Mesothelial cell of epicardium (in vitro differentiated cells): ENCODE data around the gene MAST4. TPM values are rescaled to one million over a fixed set of nuclear protein-coding genes. Genes with fewer than 3 reads are reported as not detected.

Source experiments
- DNase-seq, 2 experiments: peaks; one replicate each; pipeline ENCODE4 v3.0.0; 2021; ENCODE audit warnings: low spot score in 2 of 2; ENCODE audit not compliant: unreplicated experiment in 2 of 2
- H3K27ac Mint-ChIP-seq: 2 replicates; pipeline ENCODE4 v1.8.0; 2021; ENCODE audit warnings: mixed read lengths
- H3K27me3 Mint-ChIP-seq: 2 replicates; pipeline ENCODE4 v1.8.0; 2021; ENCODE audit warnings: low read depth, mixed read lengths
- H3K36me3 Mint-ChIP-seq: 2 replicates; pipeline ENCODE4 v1.8.0; 2021; ENCODE audit warnings: mixed read lengths
- H3K4me1 Mint-ChIP-seq: 2 replicates; pipeline ENCODE4 v1.8.0; 2021; ENCODE audit warnings: mixed read lengths
- H3K4me3 Mint-ChIP-seq: 2 replicates; pipeline ENCODE4 v1.8.0; 2021; ENCODE audit warnings: mild to moderate bottlenecking, moderate library complexity, mixed read lengths
- H3K9me3 Mint-ChIP-seq: 2 replicates; pipeline ENCODE4 v1.8.0; 2021; ENCODE audit warnings: mixed read lengths
- CTCF ChIP-seq: fragments of 200-600 bp; sonication (generic); IDR thresholded peaks from one replicate; pipeline ENCODE4 v1.5.0; 2021; ENCODE audit warnings: antibody characterized with exemption; ENCODE audit not compliant: unreplicated experiment
- total RNA-seq: library from RNA; stranded (reverse); gene quantifications from 3 replicates; pipeline ENCODE4 v1.2.1, GENCODE V29; 2021

MAST4 gene
- total RNA-seq, 1 donor from 2014 or later, result 29.8 TPM

GRCh38 chr5:66647146-66647856 is 51.1 kb downstream of the MAST4 start:
- no peak for TF ChIP-seq CTCF
- Mint-ChIP-seq H3K27ac (no peak overlapping the region), H3K4me3 (no peak overlapping the region), H3K36me3 (no peaks in the 10 kb centered on the region), H3K9me3 (peaks cover 11% of the 10 kb centered on the region), H3K27me3 (no peaks in the 10 kb centered on the region), H3K4me1 (peaks cover 4% of the 10 kb centered on the region)
- DNase-seq, result no peak

- no peaks in the 10 kb centered on the region for H3K36me3 Mint-ChIP-seq
- peaks cover 5% of the 10 kb centered on the region for H3K9me3 Mint-ChIP-seq
- H3K4me3 Mint-ChIP-seq, result no peak overlapping the region
- H3K27me3 Mint-ChIP-seq, result no peaks in the 10 kb centered on the region
- H3K27ac Mint-ChIP-seq, result no peak overlapping the region
- no peak for TF ChIP-seq CTCF
- no peaks in the 10 kb centered on the region for H3K4me1 Mint-ChIP-seq
- DNase-seq, result no peak
Measured at GRCh38 chr5:66652818-66653217, 56.6 kb downstream of the MAST4 start.

GRCh38 chr5:66653325-66653724 is 57.1 kb downstream of the MAST4 start:
- Mint-ChIP-seq H3K27ac (no peak overlapping the region), H3K4me3 (no peak overlapping the region), H3K36me3 (no peaks in the 10 kb centered on the region), H3K27me3 (no peaks in the 10 kb centered on the region), H3K4me1 (no peaks in the 10 kb centered on the region), H3K9me3 (peaks cover 5% of the 10 kb centered on the region)
- no peak for DNase-seq
- TF ChIP-seq CTCF, result no peak

GRCh38 chr5:66655395-66656324 is 59.5 kb downstream of the MAST4 start:
- Mint-ChIP-seq H3K36me3 (no peaks in the 10 kb centered on the region), H3K9me3 (peaks cover 3% of the 10 kb centered on the region), H3K4me1 (no peaks in the 10 kb centered on the region), H3K27ac (no peak overlapping the region), H3K4me3 (no peak overlapping the region), H3K27me3 (no peaks in the 10 kb centered on the region)
- TF ChIP-seq CTCF, result no peak
- no peak for DNase-seq

- Mint-ChIP-seq H3K4me1 (peaks cover 3% of the 10 kb centered on the region), H3K36me3 (no peaks in the 10 kb centered on the region), H3K27me3 (no peaks in the 10 kb centered on the region), H3K9me3 (peaks cover under 1% of the 10 kb centered on the region), H3K4me3 (no peak overlapping the region), H3K27ac (no peak overlapping the region)
- DNase-seq, result no peak
- TF ChIP-seq CTCF, result no peak
Measured at GRCh38 chr5:66658516-66658915, 62.3 kb downstream of the MAST4 start.
